Hematopoietic multipotent progenitor cell treated with erythropoietin and hydrocortisone succinate and interleukin-3 and kit ligand, for 17 days (in vitro differentiated cells): ENCODE data around the gene ADRB1.

Source experiments
- DNase-seq: peaks from one replicate; pipeline ENCODE4 v3.0.0-alpha.2; 2015; ENCODE audit warnings: low spot score

ADRB1 gene

DNA sequence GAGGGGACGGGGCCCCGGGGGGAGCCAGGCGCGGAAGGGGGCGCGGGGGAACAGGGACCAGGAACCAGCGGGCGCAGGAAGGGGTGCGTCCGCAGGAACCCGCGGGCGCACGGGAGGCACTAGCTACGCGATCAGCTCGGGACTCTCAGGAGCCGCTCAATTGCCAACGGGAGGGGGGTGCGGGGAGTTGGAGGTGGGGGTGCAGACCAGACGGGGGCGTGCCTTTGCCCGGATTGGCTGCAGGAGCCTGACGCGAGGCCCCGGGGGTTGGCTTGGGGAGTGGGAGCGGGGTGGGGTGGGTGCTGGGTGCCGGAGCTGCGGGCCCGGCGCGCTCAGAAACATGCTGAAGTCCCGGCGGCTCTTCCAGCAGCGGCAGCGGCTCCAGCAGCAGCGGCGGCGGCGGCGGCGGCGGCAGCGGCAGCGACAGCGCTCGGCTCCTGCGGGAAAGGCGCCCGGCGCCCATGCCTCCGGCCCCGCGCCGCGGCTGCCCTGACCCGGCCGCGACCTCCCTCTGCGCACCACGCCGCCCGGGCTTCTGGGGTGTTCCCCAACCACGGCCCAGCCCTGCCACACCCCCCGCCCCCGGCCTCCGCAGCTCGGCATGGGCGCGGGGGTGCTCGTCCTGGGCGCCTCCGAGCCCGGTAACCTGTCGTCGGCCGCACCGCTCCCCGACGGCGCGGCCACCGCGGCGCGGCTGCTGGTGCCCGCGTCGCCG, at the start of gene ADRB1:
TSS of gene ADRB1 (plus strand) at position 335 of the 715 bp plus-strand sequence. CDS start at position 602, 267 bp downstream.
- DNase-seq = no peak

DNA sequence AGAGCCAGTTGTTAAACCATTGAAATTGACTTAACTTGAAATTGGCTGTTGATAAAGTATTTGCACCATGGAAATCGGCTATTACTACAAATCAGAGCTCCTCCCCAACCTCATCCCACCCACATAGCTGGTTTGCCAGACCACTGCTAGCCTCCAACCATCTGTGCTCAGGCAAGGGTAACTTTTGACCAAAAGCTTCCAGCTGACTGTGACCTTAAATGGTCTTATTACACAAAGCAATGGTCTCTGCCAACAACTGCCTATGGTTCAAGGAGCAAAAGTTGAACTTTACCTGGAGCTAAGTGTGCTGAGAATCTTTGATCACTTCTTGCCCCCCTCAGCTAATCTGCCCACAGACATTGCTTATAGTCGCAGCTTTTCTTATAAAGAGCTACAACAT, 48.5 kb upstream of the ADRB1 start:
- no peak for DNase-seq

DNA sequence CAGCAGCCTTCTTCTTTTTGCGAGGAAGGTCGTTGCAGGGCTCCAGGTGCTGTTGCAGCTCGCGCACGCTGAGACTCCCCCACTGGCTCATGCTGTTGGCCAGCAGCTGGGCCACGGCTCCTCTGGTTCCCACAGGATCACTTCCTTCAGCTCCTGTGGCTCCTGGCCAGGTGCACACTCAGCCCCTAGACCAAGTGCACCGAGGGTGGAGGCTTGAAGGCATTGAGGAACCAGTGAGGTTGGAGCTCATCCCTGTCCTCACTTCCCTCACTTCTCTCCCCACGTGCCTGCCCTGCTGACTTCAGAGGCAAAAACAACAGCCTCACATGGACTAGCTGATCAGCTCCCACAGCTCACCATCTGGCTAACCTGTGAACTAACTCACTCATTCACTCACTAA, 46.2 kb upstream of the ADRB1 start:
- no peak for DNase-seq

DNA sequence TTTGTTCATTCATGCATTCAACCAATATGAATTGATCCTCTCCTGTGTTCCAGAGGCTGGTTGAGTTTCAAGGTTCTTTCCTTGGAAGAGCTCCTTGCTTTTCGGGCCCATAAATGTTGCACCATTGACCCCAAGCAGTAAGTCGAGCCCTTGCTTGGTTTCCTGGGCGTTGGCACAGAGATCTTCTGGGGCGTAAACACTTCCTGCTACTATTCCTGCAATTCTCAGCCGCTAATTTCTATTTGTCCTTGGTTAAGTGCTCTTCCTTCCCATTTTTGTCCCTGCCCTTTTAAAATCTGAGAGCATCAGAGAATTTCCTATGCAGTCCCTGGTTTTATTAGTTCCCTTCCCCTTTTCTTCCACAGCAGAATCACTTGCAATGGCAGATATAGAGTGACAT, 44.1 kb upstream of the ADRB1 start:
- DNase-seq = no peak

GRCh38 chr10:114000457-114001010, 43.1 kb upstream of the ADRB1 start:
- no peak for DNase-seq

DNA sequence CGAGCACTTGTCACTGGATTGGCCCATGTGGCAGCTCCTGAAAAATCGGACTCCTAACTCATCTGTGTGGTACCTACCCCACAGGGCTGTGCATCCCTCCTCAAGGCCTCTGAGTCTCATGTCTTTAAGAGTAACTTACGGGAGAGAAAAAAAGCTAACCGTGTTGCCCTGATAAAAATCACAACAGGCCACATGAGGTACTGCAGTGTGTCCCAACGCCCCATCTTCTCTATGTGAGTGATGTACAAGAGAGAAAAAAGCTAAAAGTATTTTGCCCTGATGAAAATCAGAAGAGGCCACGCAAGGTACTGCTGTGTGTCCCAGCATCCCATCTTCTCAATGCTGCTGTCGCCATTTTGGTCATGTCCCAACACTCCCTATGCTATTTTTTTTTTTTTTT, 41.2 kb upstream of the ADRB1 start:
- DNase-seq = no peak

- DNase-seq = no peak
Measured at GRCh38 chr10:114003161-114003941, 40.3 kb upstream of the ADRB1 start.

DNA sequence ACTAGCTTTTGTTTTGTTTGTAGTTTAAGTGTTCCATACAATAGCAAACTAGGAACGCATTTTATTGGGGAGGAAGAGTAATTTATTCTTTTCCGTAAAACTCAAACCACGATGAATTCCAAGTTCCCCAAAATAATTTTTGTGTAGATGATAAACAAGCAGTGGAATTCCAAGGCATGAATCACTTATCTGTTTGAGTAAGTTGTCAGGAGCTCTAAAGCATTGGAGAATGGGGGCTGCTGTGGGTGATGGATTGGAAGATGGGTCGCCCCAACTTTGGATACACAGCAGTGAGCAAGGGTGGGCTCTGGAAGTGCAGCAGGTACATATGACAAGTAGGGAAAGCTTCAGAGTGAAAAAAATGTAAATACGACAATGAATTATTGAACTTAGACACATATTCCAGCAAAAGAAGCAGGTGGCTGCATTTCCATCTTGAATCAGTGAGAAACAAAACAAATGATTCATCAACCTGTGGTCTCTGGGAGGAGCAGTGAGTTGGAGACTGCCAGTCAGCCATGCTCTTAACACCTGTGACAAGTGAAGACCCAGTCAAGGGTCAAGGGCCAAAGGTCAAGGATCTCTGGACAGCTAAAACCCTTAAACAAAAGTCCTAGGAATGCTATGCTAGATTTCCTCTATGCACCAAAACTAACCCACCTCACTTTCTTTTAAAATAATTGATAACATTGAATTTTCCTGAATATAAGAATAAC, 34.2 kb upstream of the ADRB1 start:
- DNase-seq = no peak

DNA sequence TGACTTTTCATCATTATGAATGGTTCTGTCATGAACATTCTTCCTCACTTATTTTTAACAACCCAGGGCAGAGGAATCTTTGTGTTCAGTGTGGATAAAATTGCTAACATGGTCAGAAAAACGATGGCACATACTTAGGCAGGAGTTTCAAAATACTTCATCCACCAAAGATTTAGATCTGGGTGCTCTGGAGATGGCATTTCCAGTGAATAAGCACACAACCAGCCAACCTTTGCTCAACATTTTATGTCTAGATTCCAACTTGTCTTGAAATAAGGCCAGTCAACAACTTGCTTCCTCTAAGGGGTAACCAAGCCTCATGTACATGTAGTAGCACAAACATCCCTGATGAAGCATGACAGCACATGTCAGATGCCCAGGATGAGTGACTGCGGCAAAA, 33.4 kb upstream of the ADRB1 start:
- no peak for DNase-seq

DNA sequence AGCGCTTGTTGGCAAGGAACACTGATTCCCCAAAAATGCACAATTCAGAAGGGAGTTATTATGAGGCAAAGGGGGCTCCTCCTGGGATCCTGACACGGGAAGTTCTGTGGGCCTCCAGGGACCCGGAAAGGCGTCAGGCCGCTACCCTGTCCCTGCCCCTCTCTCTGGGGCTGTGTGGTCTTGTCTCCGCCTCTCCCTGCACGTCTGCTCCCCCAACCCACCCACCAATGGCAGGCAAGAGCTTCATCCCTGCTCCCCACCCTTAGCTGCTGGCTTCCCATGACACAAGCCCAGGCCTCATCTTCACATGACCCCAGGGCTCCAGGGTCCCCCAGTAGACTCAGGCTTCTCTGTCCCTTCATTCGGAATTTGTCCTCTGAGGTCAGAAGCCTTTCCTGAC, 31.0 kb upstream of the ADRB1 start:
- DNase-seq = no peak

- DNase-seq = no peak
Measured at GRCh38 chr10:114015708-114016107, 28.0 kb upstream of the ADRB1 start.

GRCh38 chr10:114017271-114017670, 26.4 kb upstream of the ADRB1 start:
- no peak for DNase-seq

GRCh38 chr10:114017873-114018272, 25.8 kb upstream of the ADRB1 start:
- DNase-seq = no peak

DNA sequence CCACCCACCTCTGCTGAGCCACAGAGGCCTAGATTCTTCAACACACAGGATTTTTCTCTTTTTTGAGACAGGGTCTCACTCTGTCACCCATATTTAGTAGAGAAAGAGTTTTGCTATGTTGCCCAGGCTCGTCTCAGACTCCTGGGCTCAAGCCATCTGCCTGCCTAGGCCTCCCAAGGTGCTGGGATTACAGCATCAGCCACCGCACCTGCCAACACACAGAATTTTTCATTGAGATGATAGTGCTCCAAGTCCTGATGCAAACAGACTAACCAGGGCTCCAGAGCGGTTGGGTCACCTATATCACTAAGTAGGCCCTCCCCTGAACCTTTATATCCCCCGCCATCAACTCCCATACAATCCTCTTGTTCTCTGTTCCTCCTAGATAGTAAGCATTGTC, 24.4 kb upstream of the ADRB1 start:
- DNase-seq = no peak

DNA sequence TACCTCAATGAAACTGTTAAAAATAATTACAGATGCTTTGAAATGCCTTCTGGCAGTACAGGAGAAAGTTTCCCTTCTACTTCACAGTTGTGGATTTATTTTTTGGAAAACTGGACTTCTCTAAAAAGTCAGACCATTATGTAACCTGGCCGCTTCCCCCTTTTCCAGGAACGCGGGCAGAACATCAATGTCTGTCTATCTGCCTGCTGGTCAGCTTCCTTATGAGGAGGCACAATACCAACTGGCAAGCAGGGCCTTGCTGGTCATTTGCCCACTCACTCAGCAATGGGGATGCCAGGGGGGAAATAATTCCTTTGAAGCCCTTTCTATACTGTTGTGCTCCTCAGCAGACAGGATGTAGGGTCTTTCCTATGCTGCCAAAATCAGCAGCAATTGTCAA, 22.5 kb upstream of the ADRB1 start:
- no peak for DNase-seq

DNA sequence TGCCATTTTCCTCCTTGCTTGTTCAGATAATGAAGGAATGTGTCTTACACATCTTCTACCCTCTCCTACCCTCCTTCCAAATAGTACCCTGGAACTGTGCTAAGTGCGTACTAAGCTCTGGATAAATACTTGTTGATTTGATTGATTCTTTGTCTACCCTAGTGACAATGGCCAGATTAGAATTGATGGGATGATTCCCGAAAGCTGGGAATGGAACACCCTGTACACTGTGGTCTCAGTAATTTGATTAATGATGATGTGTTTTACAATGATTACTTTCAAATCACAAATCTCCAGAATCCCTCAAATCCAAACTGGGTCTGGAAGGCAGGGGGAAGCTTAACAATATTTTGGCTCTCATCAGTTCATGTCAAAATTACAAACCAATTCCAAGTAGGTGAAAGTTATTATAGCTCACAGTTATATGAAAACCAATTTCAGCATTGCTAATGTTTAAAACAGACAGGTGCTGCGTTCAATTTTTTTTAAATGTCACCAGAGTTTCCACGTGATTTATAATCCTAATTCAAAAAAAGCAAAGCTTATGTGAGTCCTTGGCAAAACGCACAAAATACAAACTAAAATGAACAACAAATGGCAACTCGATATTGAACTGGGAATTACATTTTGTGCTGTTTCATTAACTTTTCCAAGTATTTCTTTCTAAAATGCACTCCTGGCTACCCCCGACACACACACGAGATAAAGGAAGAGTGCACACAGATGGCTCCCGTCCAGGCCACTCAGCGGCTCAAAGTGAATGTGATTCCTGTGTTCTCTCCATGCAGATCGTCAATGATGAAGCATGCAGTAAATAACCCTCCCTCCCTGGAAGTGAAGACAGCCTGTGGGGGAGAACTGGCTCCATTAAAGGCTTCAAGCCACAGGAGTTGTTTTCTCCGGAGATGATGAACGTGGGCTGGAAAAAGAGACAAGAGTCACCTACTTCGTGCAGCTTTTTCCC, 21.7 kb upstream of the ADRB1 start:
- no peak for DNase-seq

DNA sequence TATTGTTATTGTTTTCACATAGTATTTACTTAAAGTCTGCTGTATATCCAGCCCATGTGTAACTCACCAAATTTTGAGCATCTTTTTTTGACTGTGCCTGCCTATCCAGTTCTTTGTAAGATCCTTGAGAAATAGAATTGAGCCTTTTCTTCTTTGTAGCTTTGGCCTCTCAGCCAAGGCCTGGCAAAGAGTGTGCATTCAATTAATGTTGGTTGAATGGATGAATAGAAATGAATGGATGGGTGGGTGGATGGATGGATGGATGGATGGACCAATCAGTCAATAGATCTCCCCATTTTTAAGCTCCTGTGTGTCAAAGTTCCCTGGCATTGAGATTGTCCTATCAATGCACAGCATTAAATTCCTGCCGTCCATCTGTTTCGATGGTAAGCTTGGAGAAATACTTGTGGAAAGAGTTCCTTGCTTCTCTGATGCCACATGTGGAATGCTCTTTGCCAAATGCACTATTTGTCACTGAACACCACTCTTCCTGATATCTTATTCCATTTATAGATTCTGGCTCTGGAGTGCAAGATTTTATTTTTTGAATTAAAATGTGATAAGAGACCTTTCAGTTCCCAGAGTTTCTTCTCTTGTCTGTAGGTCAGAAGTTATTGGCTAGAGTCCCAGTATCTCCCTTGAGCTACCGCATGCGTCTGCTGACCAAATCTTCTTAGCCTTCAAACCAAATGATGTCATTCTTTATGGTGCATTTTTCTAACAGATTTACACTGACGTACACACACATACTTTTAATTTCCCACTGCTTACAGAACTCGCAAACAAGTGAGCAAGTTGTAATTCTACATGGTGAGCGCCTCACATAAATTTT, 20.7 kb upstream of the ADRB1 start:
- no peak for DNase-seq

- no peak for DNase-seq
Measured at GRCh38 chr10:114024876-114025610, 18.6 kb upstream of the ADRB1 start.

GRCh38 chr10:114025611-114026130, 18.0 kb upstream of the ADRB1 start:
- DNase-seq = no peak
